NCI-H510A (cell line): Measurements from ENCODE around the gene HOXD13.

Experiments
- DNase-seq: peaks from one replicate; lab custom pipeline; 2025; lab: John Stamatoyannopoulos, UW

HOXD13 gene

DNA sequence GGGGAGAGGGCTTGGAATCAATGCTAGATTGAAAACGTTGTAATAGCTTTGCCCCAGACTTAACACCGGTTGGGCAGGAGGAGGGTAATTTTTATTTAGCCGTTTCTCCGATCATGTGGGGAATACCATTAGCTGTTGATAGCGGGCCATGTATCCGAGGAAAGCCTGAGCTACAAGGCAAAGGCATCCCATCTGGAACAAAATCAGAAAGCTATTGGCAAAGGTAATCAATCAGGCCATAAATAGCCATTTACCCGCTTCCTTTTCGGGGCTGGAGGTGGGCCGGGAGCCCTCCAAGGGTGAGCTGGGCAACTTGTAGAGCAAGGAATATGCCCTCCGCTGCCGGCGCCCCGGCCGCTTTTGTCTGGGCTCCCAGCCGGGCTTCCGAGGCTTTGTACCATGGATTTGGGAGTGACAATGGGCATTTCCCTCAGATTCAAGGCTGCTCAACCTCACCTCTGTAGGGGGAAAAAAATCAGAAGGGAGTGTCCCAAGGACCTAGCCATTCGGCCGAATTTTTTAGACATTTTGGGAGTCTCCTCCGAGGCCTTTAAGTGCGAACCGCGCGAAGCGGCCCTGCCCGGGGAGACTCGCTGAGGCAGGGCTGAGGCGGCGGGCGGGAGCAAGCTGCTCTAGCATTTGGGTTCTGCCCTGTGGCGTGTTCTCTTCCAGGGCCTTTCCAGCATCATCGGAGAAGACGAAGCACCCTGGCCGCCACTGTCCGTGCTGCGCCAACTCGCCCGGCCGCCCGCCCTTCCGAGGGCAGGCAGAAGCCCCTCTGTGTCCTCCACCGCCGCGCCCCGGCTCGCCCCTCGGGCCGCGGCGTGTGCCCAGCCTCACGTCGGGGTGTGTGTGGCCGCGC, 28.9 kb downstream of the HOXD13 start:
- DNase-seq = no peak

DNA sequence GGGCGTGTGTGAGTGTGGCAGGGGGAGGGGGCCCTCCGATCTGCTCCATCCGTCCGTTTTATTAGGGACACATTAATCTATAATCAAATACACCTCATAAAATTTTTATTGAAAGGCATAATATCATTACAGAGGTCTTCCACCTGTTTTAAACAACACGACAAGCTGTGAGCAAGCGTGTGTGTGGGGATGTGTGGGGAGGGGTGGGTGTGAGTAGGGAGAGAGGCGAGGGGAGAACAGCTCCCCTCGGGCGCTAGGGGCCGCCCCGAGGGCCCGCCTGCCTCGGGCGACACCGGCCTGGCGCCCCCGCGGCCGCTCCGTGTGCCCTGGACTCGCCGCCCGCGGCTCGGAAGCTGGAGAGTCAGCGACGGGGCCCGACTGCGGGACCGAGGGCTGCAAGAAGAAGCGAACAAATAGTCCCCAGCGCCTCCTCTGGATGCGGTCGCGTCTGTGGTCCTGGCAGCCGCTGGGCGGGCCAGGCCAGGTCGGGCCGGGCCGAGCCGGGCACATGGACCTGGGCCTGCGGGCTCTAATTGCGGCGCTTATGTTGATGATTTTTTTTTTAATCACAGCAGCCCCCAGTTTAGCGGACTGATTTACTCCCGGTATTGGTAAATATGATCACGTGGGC, 29.6 kb downstream of the HOXD13 start:
- peak; percentile 49 for DNase-seq

DNA sequence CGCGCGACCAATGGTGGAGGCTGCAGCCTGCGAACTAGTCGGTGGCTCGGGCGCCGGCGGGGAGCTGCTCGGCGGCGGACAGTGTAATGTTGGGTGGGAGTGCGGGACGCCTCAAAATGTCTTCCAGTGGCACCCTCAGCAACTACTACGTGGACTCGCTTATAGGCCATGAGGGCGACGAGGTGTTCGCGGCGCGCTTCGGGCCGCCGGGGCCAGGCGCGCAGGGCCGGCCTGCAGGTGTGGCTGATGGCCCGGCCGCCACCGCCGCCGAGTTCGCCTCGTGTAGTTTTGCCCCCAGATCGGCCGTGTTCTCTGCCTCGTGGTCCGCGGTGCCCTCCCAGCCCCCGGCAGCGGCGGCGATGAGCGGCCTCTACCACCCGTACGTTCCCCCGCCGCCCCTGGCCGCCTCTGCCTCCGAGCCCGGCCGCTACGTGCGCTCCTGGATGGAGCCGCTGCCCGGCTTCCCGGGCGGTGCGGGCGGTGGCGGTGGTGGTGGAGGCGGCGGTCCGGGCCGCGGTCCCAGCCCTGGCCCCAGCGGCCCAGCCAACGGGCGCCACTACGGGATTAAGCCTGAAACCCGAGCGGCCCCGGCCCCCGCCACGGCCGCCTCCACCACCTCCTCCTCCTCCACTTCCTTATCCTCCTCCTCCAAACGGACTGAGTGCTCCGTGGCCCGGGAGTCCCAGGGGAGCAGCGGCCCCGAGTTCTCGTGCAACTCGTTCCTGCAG, 30.3 kb downstream of the HOXD13 start, which contains the start of gene HOXD9:
Gene HOXD9, plus strand, starts transcription at position 37 of the 728 bp plus-strand sequence. Its CDS starts 50 bp downstream, at position 87.
- DNase-seq = no peak

DNA sequence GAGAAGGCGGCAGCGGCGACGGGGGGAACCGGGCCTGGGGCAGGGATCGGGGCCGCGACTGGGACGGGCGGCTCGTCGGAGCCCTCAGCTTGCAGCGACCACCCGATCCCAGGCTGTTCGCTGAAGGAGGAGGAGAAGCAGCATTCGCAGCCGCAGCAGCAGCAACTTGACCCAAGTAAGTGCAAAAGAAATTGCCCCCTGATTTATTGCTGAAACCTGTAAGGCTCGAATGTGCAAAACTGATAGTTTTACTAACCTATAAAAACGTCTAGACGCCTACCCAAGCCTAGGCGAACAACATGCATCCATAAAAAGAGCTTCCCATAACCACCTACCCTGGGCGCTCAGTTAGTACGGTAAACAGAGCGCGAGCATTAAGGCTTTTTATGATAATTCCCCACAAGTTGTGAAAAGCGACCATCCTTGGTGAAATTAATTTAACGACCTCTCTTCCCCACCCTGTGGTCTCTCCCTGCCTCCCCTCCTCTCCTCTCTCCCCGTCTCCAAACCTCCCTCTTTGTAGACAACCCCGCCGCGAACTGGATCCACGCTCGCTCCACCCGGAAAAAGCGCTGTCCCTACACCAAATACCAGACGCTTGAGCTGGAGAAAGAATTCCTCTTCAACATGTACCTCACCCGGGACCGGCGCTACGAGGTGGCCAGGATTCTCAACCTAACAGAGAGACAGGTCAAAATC, 31.0 kb downstream of the HOXD13 start:
- DNase-seq = no peak

DNA sequence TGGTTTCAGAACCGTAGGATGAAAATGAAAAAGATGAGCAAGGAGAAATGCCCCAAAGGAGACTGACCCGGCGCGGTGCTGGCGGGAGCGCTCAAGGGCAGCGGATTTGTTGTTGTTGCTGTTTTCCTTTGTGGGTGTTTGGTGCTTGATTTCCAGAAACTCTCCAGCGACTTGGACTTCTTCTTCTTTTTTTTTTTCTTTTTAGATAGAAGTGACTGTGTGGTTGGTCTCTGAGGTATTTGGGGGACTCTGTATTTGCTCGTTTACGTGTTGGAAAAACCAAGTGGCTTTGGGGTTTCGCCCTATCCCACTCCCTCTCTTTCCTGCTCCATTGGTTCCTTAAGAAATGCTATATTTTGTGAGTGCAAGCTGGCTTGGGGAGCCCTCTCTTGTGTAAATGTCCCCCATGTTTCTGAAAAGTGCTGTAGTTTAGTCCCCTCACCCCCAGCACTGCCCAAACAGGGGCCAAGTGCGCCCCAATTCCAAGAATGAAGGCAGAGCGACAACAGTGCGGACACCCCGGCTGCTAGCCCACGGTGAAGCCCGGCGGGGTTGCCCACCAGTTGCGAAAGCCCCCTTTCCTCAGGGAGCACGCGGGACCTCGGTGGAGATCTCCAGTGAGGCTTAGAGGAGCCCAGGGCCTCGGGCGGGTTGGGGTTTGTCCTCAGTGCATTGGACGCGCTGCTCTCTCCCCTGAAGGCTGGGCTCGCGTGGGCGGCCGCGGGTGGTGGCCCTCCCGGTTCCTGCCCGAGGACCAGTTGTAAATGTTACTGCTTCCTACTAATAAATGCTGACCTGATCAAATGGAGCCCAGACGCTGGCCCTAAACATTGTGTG, 31.8 kb downstream of the HOXD13 start:
- DNase-seq = no peak

DNA sequence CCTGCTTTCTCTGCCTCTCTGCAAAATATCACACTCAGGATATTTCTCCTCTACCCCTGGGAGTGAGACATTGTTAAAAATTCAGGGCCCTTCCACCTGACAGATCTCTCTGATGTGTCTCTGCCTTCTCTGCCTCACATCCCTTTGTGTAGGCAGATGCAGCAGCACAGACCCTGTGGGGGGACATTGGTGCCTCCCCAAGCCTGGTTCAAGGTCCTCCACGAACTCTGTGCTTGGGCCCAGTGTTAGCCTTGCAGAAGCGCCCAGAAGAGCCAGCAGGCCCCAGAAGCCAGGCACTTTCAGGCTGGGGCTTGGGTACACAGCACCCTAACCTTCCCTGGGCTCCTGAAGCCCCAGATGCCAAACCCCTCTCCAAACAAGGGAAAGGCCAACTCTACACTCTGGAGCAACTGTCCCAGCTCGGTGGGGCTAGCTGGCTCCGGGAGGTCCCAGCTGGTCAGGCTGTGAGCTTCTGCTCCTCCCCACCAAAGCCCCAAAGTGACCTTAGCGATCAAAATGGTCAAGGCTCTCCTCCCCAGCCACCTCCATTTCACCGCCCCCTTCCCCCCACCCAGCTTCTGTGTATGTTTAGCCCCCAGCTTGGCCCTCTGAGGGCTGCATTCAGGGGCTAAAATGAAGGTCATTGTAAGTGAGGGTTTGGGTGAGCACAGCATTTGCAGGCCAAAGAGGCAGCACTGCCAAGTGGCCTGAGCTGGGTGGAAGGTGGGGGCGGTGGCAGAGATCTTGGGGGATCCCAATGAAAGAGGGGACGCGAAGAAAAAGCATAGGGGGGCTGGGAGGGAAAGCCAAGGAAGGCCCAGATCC, 32.6 kb downstream of the HOXD13 start:
- DNase-seq = no peak

DNA sequence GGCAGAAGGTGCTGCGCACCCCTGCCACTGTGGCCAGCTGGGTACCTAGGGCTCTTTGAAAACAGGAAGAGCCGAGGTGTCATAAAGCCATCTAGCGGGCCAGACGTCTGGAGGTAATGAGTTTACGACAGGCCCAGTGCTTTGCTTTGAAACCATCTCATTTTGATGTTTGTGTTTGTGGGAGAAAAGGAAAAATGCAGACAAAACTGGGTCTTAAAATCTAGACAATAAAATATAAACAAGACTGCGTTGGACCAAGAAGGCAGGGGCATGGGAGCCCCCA, 33.2 kb downstream of the HOXD13 start:
- no peak for DNase-seq

DNA sequence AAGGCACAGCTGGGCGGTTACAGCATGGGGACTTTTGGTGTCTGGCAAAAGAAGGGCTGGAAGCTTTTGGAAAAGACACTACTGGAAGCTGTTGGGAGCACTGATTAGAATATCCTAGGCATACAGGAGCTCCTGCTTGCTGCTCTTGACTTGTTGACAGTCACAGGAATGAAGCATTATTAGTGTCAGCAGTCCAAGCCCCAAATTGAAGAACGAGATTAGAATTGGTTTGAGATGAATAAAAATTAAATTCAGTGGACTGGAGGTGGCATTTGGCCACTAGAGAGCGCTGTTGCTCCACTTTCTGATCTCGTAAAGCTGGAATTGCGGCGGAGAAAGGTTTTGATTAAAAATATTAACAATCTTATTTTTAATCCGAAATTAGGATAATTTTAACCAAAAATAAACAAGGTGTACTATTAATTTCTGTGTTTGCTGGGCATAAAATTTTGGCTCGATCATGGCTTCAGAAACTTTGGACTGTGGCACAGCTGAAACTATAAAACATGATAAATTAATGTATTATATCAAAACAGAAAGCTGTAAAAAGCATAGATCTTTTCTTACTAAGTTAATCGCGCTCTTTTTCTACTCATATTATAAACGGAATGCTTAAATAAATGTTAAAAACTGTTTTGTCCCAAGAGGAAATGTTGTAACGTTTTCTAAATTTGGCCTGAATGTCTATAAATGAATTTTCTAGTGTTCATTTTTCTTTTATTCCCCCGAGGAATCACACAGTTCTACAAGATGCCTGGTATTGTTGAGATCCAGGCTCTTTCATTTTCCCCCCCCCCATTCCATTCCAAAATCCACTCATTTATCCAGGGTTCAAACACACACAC, 34.6 kb downstream of the HOXD13 start:
- DNase-seq = no peak

DNA sequence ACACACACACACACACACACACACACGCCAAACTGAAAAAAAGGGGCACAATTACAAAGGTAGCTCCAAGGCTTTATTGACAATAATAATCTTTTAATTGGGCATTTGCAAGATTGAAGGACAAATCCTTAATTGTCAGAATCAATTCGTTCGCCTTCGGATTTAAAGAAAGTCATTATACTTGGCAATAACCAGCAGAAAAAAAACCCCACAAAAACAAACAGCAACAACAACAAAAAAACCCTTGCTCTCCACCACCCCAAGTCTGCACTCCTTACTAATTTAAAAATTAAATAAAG, 35.2 kb downstream of the HOXD13 start:
- DNase-seq = no peak

DNA sequence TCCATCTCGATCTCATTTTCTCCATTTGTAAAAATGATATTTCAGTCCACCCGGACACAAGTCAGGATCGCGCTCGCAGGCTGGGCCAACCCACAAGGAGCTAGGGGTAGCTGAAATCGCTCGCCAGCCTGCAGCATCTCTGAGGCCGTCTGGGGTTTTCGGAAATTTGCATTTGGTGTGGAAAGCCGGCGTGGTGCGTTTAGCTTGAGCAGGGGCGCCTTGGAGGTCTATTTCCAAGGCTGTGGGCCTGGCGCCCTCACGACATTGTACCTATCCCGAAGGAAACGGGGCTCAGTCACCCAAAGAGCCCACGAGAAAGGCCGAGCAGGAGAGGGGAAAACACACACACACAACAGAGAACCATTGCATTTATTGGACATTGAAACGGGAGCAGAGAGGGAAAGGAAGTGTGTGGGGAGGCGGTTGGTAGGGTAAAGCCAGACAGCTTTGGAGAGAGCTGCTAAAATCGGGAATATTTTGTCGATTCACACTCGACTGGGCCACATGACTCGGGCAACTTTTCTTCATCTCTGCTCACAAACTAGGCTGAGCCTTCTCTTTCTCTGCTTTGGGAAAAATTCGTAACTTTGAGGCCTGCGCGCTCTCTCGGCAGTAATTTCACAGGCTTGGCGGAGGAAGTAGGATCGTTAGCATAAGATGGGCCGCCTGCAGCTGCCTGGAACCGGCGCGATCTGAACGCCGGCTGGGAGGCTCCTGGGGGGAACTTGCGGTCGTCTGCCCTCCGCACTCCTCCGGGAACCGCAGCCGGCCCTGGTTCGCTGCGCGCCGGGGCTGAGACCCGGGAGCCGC, 35.9 kb downstream of the HOXD13 start:
- DNase-seq = no peak

DNA sequence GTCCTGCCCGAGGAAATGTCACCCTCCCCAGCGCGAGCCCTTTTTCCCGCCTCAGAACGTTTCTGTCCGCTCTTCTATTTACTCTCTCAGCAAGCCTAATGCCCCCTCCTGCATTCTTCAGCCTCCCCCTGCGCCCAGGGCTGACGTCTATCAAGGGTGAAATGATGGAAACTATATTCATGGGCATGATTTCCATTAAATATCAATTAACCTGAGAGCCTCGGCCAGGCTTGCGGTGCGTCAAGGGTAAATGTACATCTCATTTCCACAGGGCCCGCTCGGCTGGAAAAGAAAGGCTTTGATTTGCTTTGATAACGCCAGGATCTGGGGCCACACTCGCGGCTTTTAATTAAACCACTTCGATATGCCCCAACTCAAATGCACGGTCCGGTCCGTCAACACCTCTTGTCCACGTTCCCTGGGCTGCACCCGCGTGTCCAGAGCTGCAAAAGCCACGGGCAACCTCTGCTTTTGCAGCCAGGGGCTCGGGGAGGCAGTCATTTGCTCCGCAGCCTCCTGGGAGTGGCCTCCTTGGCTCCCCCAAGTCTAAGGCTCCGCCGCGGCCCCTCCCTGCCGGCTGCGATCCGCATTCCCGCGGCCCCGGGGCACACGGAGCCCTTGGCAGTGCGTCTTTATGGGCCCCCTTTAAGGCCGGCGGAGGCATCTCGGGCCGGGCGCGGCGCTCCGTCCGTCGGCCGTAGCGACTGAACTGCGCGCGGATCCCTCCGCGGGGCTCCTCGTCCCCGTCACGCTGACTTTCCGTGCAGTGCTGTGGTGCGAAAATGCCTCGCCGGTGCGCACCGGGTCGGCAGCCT, 36.7 kb downstream of the HOXD13 start, which contains the start of gene HOXD8:
Gene HOXD8, plus strand, starts transcription at position 724 of the 815 bp plus-strand sequence. CDS start 662 bp downstream, outside the sequence.
- DNase-seq = no peak

DNA sequence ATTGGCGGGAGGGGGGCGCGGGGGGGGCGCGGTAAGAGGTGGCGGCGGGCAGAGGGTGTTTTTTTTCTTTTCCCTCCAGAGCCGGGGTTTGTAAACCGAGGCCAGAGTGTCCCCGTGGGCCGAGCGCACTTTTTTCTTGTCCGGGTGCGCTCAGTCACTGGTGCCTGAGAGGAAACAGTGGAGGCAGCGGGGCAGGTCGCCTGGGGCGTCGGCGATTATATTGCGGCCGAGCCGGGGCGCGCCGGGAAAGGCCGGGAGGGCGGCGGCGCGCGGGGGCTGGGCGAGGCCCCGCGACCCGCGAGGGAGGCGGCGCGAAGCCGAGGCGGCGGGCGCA, 37.3 kb downstream of the HOXD13 start:
- no peak for DNase-seq

DNA sequence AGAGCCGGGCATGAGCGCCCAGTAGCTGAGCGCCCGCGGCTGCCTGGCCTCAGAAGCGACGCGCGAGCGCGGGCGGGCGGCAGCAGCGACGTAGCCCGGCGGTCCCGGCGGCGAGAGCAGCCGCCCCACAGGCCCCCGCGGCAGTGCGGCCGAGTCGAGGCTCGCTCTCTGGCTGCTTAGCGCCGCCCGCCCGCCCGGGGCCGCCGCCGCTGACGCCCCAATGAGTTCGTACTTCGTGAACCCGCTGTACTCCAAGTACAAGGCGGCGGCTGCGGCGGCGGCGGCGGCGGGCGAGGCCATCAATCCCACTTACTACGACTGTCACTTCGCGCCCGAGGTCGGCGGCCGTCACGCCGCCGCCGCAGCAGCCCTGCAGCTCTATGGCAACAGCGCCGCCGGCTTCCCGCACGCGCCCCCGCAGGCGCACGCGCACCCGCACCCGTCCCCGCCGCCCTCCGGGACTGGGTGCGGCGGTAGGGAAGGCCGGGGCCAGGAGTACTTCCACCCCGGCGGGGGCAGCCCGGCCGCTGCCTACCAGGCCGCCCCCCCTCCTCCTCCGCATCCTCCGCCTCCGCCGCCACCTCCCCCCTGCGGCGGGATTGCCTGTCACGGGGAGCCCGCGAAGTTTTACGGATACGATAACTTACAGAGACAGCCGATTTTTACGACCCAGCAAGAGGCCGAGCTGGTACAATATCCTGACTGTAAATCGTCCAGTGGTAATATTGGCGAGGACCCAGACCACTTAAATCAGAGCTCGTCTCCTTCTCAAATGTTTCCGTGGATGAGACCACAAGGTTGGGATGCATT, 37.8 kb downstream of the HOXD13 start:
- DNase-seq = no peak

DNA sequence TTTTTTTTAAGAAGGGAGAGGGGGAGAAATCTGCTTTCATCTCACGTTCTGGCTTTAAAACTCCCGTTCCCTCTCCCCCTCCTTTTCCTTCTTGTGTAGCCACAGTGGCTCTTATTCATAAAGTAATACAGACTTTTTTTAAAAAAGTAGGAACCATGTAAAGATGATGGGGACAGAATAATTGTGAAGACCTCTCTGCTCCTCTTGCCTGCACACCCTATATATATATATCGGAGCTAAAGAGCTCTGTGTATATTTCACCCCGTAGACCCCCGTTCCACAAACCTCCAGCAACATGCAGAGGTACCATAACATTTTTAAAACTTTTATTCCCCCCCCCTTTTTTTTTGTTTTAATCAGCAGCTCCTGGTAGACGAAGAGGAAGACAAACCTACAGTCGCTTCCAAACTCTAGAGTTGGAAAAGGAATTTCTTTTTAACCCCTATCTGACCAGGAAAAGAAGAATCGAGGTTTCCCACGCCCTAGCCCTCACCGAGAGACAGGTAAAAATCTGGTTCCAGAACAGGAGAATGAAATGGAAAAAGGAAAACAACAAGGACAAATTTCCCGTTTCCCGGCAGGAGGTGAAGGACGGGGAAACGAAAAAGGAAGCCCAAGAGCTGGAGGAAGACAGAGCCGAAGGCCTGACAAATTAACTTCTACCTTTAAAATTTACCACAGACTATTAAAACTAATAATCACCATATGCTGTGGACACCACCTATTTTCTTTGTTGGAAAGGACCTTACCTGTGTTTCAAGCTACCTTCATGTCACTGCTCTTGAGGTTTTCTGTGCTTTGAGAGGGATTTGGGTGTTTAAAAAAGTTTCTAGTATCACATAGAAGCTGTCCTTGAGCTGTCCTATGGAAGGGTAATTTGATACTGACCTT, 38.7 kb downstream of the HOXD13 start:
- DNase-seq = no peak

DNA sequence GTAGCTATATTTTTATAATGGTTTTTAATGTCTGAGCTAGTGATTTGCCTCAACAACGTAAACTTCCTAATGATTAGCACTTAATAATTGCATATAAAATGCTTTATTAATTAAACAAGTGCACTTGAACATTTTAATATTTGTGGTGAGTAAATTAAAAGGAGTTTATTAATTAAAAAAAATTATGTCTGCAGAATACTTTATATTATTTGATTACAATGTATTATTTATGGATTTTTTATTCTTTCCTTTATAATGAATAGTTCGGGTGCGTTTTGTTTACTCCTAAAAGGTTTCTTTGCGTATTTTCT, 39.3 kb downstream of the HOXD13 start:
- DNase-seq = no peak
